Activated CD8-positive, alpha-beta memory T cell treated with anti-CD3 and anti-CD28 coated beads, Interleukin-2, amount 50 U/mL, for 24 hours (primary cell): ENCODE data around the gene MCF2L2.

Source experiments
- DNase-seq: peaks from one replicate; pipeline ENCODE4 v3.0.0-alpha.2; 2020; ENCODE audit errors: extremely low read depth

Gene MCF2L2

GRCh38 chr3:183327343-183327742 is 101.1 kb downstream of the MCF2L2 start:
- no peak for DNase-seq

- no peak for DNase-seq
Observed at GRCh38 chr3:183324083-183324482, 104.3 kb downstream of the MCF2L2 start.

GRCh38 chr3:183319371-183319770 is 109.0 kb downstream of the MCF2L2 start:
- no peak for DNase-seq

DNA sequence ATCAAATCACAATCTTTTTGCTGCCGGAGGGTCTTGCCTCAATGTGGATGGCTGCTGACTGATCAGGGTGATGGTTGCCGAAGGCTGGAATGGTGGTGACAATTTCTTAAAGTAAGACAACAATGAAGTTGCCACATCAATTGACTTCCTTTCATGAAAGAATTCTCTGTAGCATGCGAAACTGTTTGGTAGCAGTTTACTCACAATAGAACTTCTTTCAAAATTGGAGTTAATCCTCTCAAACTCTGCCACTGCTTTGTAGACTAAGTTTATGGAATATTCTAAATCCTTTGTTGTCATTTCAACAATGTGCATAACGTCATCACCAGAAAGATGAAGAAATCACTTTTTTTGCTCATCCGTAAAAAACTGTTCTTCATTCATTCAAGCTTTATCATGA is 109.5 kb downstream of the MCF2L2 start:
- DNase-seq, result no peak

DNA sequence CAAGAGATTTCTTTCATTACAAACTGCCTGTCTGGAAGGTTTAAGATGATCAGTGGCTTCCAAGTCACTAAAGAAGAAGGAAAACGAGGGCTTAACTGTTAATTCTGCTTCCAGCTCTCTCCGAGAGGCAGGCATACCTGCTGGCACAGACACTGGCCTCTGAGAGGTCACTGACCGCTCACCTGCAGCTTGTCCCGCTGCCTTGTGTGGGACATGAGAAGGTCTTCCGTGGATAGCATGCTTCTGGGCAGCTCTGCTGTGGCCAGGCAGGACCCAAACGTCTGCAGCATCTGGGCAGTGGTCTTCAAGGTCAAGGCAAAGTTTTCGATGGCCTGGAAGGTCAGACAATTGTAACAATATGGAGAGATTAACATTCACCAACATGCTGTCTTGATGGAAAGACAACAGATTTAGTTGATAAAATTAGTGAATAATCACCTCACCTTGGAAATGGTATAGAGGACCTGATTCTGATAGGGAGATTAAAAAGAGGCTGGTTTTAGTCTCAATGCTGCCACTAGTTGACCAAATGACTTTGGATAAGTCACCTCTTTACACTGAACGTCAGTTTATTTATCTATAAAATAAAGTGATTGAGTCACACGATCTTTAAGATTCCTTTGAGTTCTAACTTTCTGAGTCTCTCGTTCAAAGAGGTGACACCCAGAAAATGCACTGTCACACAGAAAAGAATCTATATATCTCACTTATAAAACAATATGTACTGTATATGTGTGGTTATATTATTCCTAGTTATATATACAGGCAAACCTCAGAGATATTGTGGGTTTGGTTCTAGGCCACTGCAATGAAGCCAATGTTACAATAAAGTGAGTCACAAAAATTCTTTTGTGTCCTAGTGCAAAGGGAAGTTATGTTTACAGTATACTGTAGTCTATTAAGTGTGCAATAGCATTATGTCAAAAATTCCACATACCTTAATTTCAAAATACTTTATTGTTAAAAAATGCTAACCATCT is 110.2 kb downstream of the MCF2L2 start:
- DNase-seq, result no peak

DNA sequence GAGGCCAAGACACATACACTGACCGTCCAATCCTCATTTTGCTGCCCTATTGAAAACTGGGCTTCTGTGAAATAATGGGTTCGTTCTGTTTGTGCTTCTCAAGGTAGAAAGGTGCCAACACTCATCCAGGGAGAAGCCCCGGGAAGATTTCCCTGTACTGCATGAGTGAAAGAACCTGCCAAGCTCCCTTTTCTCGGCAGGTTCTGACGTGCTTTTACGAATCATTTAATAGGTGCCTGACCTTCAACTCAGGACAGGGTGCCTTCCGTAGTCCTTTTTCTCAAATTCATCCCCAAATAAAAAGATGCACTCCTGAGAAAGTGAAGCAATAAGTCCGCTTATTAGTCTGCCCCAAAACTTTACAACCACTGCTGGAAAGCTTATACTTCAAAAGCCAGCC is 111.1 kb downstream of the MCF2L2 start:
- DNase-seq, result no peak

DNA sequence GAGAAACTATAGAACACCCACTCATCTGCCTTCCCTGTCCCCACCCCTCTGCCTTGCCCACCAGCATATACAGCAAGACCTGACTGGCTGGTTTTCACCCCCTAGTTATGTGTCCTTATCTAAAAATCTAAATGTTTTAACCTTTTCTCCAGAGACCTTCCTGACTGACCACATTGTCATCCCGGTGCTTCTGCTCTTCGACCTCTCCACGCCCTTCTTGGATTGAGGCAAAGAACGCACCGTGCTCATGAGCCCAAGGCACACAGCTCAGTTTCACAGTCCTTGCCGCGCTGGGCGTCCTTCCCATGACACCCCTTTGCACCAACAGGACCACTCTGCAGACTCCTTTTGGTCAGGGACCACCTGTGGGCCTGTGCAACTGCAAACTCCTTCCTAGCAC is 112.7 kb downstream of the MCF2L2 start:
- DNase-seq, result no peak

DNA sequence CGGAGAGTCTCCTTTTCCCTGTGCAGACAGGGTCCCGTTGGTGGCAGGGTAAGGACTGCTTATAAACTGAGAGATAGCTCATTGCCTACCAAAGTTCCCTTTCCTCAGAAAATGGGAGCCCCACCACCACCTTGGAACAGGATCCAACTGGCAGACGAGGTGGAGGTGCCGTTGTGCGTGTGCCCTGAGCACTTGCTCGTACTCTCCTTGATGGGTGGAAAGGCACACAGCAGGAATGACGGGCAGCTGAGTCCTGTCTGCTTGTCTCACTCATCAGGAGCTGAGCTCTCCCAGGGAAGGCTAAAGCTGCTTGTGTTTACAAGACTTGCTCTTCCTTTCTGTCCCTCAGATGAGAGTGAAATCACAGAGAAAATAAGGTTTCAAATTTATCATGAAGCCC is 114.7 kb downstream of the MCF2L2 start:
- DNase-seq, result no peak

DNA sequence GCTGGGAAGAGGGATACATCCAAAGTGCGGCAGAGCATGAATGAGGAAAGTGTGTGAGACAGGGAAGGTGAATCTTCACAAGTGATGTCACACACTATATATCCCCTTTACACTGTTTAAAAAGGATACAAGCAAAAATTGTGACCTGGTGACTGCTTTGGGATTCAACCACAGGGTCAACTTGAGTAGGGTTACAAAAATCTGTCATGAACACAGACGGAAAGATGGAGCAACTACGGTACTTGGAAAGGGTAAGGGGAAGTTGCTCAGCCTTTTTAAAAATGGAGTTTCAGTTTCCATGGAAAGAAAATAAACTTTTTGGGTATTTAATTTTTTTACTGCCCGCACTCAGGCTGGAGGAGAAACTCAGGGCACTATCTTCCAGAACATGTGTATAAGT is 115.1 kb downstream of the MCF2L2 start:
- DNase-seq, result no peak

- DNase-seq, result no peak
Observed at GRCh38 chr3:183312433-183312832, 116.0 kb downstream of the MCF2L2 start.

- DNase-seq, result no peak
Observed at GRCh38 chr3:183310936-183311335, 117.5 kb downstream of the MCF2L2 start.

GRCh38 chr3:183309276-183309675 is 119.1 kb downstream of the MCF2L2 start:
- no peak for DNase-seq

- no peak for DNase-seq
Observed at GRCh38 chr3:183308751-183309150, 119.7 kb downstream of the MCF2L2 start.

- no peak for DNase-seq
Observed at GRCh38 chr3:183307749-183308148, 120.7 kb downstream of the MCF2L2 start.

DNA sequence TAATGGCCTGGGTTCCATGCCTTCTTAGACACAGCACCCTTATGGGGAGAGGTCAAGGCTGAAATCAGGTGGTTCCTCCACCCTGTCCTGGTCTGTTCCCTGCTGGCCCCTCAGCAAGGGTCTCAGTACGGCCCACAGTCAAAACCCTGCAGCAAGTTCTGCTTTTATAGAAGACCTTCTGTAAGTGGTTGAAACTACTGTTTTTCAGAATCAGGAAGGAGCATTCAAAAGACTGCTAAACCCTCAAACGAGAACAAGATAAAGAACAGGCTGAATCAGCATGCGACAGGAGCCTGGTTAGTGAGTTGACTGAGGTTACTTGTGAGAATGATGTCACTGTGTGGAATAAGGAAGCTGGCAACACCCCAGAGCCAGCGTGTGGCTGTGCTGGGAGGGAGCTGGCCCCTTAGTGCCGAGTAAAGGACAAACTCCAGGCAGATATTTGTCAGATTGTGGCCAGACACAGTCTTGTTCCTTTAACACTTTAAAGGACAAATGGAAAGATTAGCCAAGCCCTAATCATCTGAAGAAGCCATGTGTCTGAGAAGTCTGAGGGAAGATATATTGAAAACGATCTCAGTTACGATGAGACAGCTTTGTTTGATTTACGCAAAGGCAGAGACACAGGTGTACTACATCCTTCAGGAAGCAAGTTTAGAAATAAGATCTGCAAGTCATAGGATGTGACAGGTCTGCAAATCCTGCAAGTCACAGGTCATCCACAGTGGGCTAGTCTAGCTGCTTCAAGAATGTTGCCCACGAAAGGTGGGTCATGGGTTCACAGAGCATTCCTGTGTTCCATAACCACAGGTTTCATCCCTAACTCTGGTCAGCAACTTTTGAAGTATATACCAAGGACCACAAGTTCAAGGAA is 121.4 kb downstream of the MCF2L2 start:
- DNase-seq, result peak; percentile 10

GRCh38 chr3:183303690-183304089 is 124.7 kb downstream of the MCF2L2 start:
- DNase-seq, result no peak

GRCh38 chr3:183301937-183302580 is 126.4 kb downstream of the MCF2L2 start:
- DNase-seq, result no peak

- DNase-seq, result no peak
Observed at GRCh38 chr3:183300996-183301562, 127.3 kb downstream of the MCF2L2 start.

DNA sequence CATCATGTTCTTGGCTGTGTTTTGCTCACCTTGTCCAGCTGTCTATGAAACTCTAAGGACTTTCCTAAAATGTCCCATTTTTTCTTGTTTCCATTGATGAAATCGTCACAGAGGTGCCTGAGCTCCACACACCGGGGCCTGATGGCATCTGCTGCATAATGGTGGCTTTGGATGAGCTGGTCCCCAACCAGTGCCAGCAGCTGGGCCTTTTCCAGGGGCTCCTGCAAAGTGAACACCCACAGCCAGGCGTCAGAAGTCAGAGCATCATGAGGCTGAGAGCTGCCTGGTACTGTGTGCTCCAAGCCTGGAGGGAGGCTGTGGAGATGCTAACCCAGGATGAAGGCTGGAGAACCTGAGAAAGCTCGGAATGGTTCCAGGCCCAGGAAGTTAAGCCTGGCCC is 128.4 kb downstream of the MCF2L2 start:
- DNase-seq, result no peak

DNA sequence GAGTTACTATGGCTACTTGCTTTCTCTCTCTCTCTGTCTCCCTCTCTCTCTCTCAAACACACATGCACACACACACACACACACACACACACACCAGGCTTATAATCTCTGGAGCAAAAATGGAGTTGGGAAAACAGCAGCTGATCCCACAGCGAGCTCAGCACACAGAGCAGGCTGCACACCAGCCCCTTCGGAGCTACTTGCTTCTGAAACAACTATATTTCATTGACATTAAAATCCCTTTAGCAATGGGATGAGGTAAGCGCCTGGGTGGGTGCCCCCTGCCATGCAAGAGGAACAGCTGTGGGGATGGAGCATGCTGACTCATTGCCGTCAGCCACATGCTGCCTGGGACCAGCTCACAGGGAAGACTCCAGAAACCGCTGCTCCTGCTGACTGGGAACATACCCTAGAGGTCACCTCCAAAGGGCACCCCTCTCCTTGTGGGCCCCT is 129.7 kb downstream of the MCF2L2 start:
- DNase-seq, result no peak

DNA sequence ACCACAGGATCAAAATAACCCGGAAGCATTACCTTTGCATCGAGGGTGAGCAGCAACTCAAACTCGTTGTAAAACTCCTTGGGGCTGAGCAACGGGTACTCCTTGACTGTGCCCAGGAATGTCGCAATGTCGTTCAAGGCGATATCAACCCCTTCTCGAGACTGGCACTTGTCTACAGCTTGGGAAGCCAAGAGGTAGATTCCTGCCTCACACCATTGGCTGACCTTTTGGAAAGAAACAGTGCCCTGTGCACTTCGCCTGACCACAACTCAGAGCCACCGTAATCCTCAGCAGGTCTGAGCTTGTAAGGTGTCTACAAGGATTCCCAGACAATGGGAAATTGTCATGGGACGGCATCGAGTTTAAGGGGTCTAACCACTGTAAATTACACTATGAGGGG is 131.5 kb downstream of the MCF2L2 start:
- DNase-seq, result no peak

DNA sequence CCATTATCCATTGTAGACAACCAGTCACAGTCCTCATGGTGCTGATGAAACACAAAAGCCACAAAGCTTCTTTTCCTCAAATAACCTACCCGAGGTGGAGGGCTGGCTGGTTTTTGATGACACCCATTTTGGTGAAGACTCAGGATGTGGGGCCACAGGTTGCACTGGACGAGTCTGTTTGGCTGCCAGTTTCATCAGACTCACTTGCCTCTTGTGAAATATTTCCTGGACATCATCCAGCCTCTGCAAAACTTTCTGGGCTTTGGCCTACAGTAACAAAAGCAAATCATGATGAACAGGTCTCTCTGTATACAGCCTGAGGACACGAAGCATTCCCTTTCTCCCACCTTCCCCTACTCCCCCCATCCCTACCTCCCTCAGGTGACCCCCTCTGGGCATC is 133.2 kb downstream of the MCF2L2 start:
- DNase-seq, result no peak
